Endothelial cell of umbilical vein (primary cell): ENCODE measurements around the gene CASP2. TPM values are rescaled to one million over a fixed set of nuclear protein-coding genes. Genes with fewer than 3 reads are reported as not detected.

Experiments
- BruUV-seq: library from RNA; stranded (reverse); fragments of 400-500 nt; replicated peaks from 2 replicates; lab custom pipeline; 2021; lab: Mats Ljungman, UMichigan
- CTCF ChIA-PET: fragments of 300-600, 350-600 bp; sonication (Branson Sonifier 250); formaldehyde crosslinking; loops from one replicate; lab custom pipeline; 2021; ENCODE audit warnings: antibody characterized with exemption, inconsistent platforms; lab: Charles Lee
- POLR2A ChIA-PET: fragments of 300-600, 350-600 bp; sonication (Branson Sonifier 250); formaldehyde crosslinking; loops from one replicate; lab custom pipeline; 2021; ENCODE audit warnings: antibody characterized with exemption, inconsistent platforms; lab: Charles Lee
- DNase-seq: peaks from one replicate; pipeline ENCODE4 v3.0.0-alpha.2; 2011; ENCODE audit warnings: low read depth, low spot score
- FAIRE-seq: peaks from 2 replicates; lab custom pipeline; 2011; peaks lifted over from hg19 to GRCh38; lab: Jason Lieb, UNC
- H2AFZ ChIP-seq: 2 replicates; pipeline ENCODE4 v1.6.0; 2012; ENCODE audit warnings: low read depth, low read length, control low read depth, inconsistent platforms
- H3K27ac ChIP-seq: 2 replicates; pipeline ENCODE4 v1.5.1; 2011; ENCODE audit warnings: low read depth, mild to moderate bottlenecking, control low read depth, low read length, moderate library complexity; ENCODE audit not compliant: insufficient read depth
- H3K27me3 ChIP-seq, 2 experiments: 2 replicates each; pipeline versions ENCODE4 v1.6.0 to v1.6.1; 2011; ENCODE audit warnings: low read length in 2 of 2, mixed read lengths in 1 of 2; ENCODE audit not compliant: control insufficient read depth in 2 of 2, insufficient read depth in 2 of 2
- H3K36me3 ChIP-seq, 2 experiments: 2 replicates in 1 of 2; 3 replicates in 1 of 2; pipeline ENCODE4 v1.5.1; 2011; ENCODE audit warnings: low read length in 2 of 2, mild to moderate bottlenecking in 1 of 2, moderate library complexity in 1 of 2; ENCODE audit not compliant: control insufficient read depth in 2 of 2, insufficient read depth in 2 of 2; ENCODE audit errors: extremely low read depth in 1 of 2
- H3K4me1 ChIP-seq: 3 replicates; pipeline ENCODE4 v1.5.1; 2011; ENCODE audit warnings: mild to moderate bottlenecking, low read length; ENCODE audit not compliant: control insufficient read depth, insufficient read depth; ENCODE audit errors: extremely low read depth
- H3K4me2 ChIP-seq: 2 replicates; pipeline ENCODE4 v1.6.1; 2011; ENCODE audit warnings: low read length, control low read depth, mixed read lengths; ENCODE audit not compliant: insufficient read depth
- H3K4me3 ChIP-seq, 3 experiments: fragments of 200-600 bp in 1 of 3; sonication (generic), shearing (Covaris generic) in 1 of 3; replicated peaks in 1 of 3; 2 replicates each; pipeline ENCODE4 v1.5.1; 2011 to 2016; ENCODE audit warnings: control low read depth in 3 of 3, low read length in 3 of 3, mild to moderate bottlenecking in 2 of 3, inconsistent platforms in 1 of 3, low read depth in 1 of 3, moderate library complexity in 1 of 3; ENCODE audit not compliant: insufficient read depth in 1 of 3
- H3K79me2 ChIP-seq: 2 replicates; pipeline ENCODE4 v1.6.0; 2012; ENCODE audit warnings: low read length, inconsistent platforms; ENCODE audit not compliant: control insufficient read depth, insufficient read depth
- H3K9ac ChIP-seq: replicated peaks from 2 replicates; pipeline ENCODE3; 2011; ENCODE audit warnings: low read length, control low read depth; ENCODE audit not compliant: insufficient read depth; ENCODE audit errors: extremely low read depth
- H3K9me1 ChIP-seq: replicated peaks from 3 replicates; pipeline ENCODE4 v1.6.0; 2011; ENCODE audit warnings: mild to moderate bottlenecking, low read length; ENCODE audit not compliant: control insufficient read depth, insufficient read depth; ENCODE audit errors: extremely low read depth
- H3K9me3 ChIP-seq: replicated peaks from 2 replicates; pipeline ENCODE4 v1.5.1; 2012; ENCODE audit warnings: low read length, inconsistent platforms; ENCODE audit not compliant: control insufficient read depth, insufficient read depth
- H4K20me1 ChIP-seq: replicated peaks from 2 replicates; pipeline ENCODE3; 2011; ENCODE audit warnings: mild to moderate bottlenecking, low read length; ENCODE audit not compliant: control insufficient read depth, insufficient read depth; ENCODE audit errors: extremely low read depth
- CTCF ChIP-seq, 2 donors: IDR thresholded peaks; 1 replicate in 1 of 2; 2 replicates in 1 of 2; pipeline ENCODE4 v1.5.1; 2011; ENCODE audit warnings: low read length in 2 of 2, mild to moderate bottlenecking in 2 of 2, moderate library complexity in 2 of 2, control low read depth in 1 of 2, inconsistent platforms in 1 of 2, low read depth in 1 of 2; ENCODE audit not compliant: insufficient read depth in 1 of 2; ENCODE audit errors: extremely low read depth in 1 of 2
- EZH2 ChIP-seq: IDR thresholded peaks from 2 replicates; pipeline ENCODE4 v1.6.1; 2012; ENCODE audit warnings: borderline replicate concordance, low read depth, mild to moderate bottlenecking, moderate library complexity, low read length, inconsistent platforms; ENCODE audit not compliant: severe bottlenecking
- FOS ChIP-seq: IDR thresholded peaks from 2 replicates; pipeline ENCODE4 v1.6.1; 2011; ENCODE audit warnings: mild to moderate bottlenecking, low read length, moderate library complexity, borderline replicate concordance; ENCODE audit not compliant: insufficient read depth
- GATA2 ChIP-seq: IDR thresholded peaks from 2 replicates; pipeline ENCODE4 v1.7.0; 2011; ENCODE audit warnings: low read depth, mild to moderate bottlenecking, moderate library complexity, mixed read lengths, low read length; ENCODE audit not compliant: insufficient read length, insufficient read depth
- JUN ChIP-seq: IDR thresholded peaks from 2 replicates; pipeline ENCODE4 v1.6.1; 2011; ENCODE audit warnings: borderline replicate concordance, low read depth; ENCODE audit not compliant: insufficient read length, insufficient read depth
- MAX ChIP-seq: IDR thresholded peaks from 2 replicates; pipeline ENCODE4 v1.6.1; 2011; ENCODE audit not compliant: insufficient read depth, insufficient read length
- MYC ChIP-seq: IDR thresholded peaks from one replicate; pipeline ENCODE4 v1.6.1; 2011; ENCODE audit warnings: mild to moderate bottlenecking, low read depth, low read length
- POLR2A ChIP-seq: IDR thresholded peaks from 2 replicates; pipeline ENCODE4 v1.6.1; 2012; ENCODE audit warnings: low read depth, mild to moderate bottlenecking, control low read depth, low read length
- POLR2AphosphoS5 ChIP-seq: IDR thresholded peaks from 2 replicates; pipeline ENCODE4 v1.6.1; 2012; ENCODE audit warnings: low read depth, mild to moderate bottlenecking, control low read depth, low read length, moderate library complexity; ENCODE audit not compliant: insufficient read depth
- dilution Hi-C: fragments of 300-500 bp; cut with MboI; formaldehyde crosslinking; loops from one replicate; pipeline ENCODE4 v1.15.0; 2019; ENCODE audit warnings: low sequenced_read_pairs; ENCODE audit not compliant: extremely low pct_ligation_motif_present
- intact Hi-C: fragments of 100-400 bp; cut with micrococcal nuclease; formaldehyde crosslinking; loops from one replicate; pipeline ENCODE4 v1.10.0; 2022
- polyA plus RNA-seq, 4 experiments: library from polyadenylated mRNA; depleted of rRNA in 3 of 4; stranded (reverse) in 3 of 4; unstranded in 1 of 4; fragments of >200 nt; gene quantifications; 2 replicates each; pipeline versions ENCODE4 v1.2.1 to v1.2.3, GENCODE V29; 2011 to 2012; ENCODE audit warnings: missing spikeins in 1 of 4
- total RNA-seq: library from RNA; stranded (reverse); gene quantifications from 2 replicates; pipeline ENCODE4 v1.2.3, GENCODE V29; 2021

The CASP2 gene
- total and polyA plus RNA-seq, 2 donors (not counting 3 experiments of a cell fraction or from before 2014, with no cell fraction given): 36.3 to 57.9 TPM

GRCh38 chr7:143280566-143280965 lies 7.6 kb upstream of the CASP2 start:
- Histone ChIP-seq H3K79me2 (no peaks in the 10 kb centered on the region), H2AFZ (no peak overlapping the region), H3K27me3 (no peaks in the 10 kb centered on the region), H3K4me2 (no peak overlapping the region), H3K9ac (no peak overlapping the region), H3K9me1 (no peaks in the 10 kb centered on the region), H3K27ac (no peak overlapping the region), H3K36me3 (no peaks in the 10 kb centered on the region), H3K9me3 (no peaks in the 10 kb centered on the region), H4K20me1 (no peaks in the 10 kb centered on the region), H3K4me3 (no peak overlapping the region), H3K4me1 (peaks cover 7% of the 10 kb centered on the region)
- peak; percentile 4 for FAIRE-seq
- no TSS peak for BruUV-seq
- no peak for DNase-seq
- dilution Hi-C loops: no loop called here
- intact Hi-C loops: no loop called here
- ChIA-PET CTCF (interaction anchor here (1.1 to 2.0 kb wide), 9 partner anchors 11 to 66 kb away, joined by 3 to 10 read pairs (median 5); partner anchors contain the start of gene GSTK1), POLR2A (interaction anchor here (1.2 to 2.1 kb wide), 2 partner anchors 8 to 16 kb away, joined by 3 to 5 read pairs; partner anchors contain the start of gene CASP2)
- TF ChIP-seq POLR2AphosphoS5 (no peak), FOS (no peak), MYC (no peak), GATA2 (no peak), CTCF (IDR thresholded peaks at IDR 0.05; ENCODE audit: extremely low read depth in 1 of 2, insufficient read depth in 1 of 2, low read depth in 1 of 2, low read length in 2 of 2) (no peak), JUN (no peak), MAX (no peak), POLR2A (no peak), EZH2 (no peak)
